ENCODE results near the gene SYNE2. TPM values are rescaled to one million over a fixed set of nuclear protein-coding genes. Genes with fewer than 3 reads are reported as not detected.

SYNE2 gene
- total and polyA plus RNA-seq, 2 donors (not counting 1 experiment from before 2014, with no cell fraction given) = 3.1 to 15.4 TPM

- Histone ChIP-seq H3K9ac (ENCODE audit: insufficient read depth, low read length) (no peak overlapping the region), H4K20me1 (ENCODE audit: control insufficient read depth, extremely low read depth, insufficient read depth, low read length) (no peaks in the 10 kb centered on the region), H3K9me3 (ENCODE audit: control insufficient read depth, insufficient read depth, low read depth, low read length) (no peaks in the 10 kb centered on the region), H3K4me3 (replicated peaks in 1 of 4; ENCODE audit: control extremely low read depth in 1 of 4, insufficient read depth in 1 of 4, low read depth in 3 of 4, low read length in 4 of 4) (no peak overlapping the region), H3K79me2 (ENCODE audit: control insufficient read depth, insufficient read depth, low read length) (no peaks in the 10 kb centered on the region), H3K27me3 (ENCODE audit: control insufficient read depth, insufficient read depth, low read length) (no peaks in the 10 kb centered on the region), H3K27ac (ENCODE audit: insufficient read depth, low read length) (no peak overlapping the region), H3K4me1 (ENCODE audit: control insufficient read depth, extremely low read depth, insufficient read depth, low read length) (no peaks in the 10 kb centered on the region), H3K36me3 (ENCODE audit: control insufficient read depth, insufficient read depth, low read length) (no peaks in the 10 kb centered on the region), H3K4me2 (ENCODE audit: extremely low read depth, insufficient read depth, low read length) (no peak overlapping the region), H2AFZ (ENCODE audit: low read length) (no peak overlapping the region)
- DNase-seq (ENCODE audit: low read depth in 2 of 2) = no peak
- no peak for TF ChIP-seq EZH2 (IDR thresholded peaks at IDR 0.05; ENCODE audit: low read length, missing control alignments)
- no peak for TF ChIP-seq CTCF (conservative IDR thresholded peaks at IDR 0.05 in 1 of 2, IDR thresholded peaks at IDR 0.05 in 1 of 2; ENCODE audit: low read depth in 1 of 2, low read length in 2 of 2)
Measured at GRCh38 chr14:64064447-64064846, 211.6 kb downstream of the SYNE2 start.

GRCh38 chr14:64069634-64070359 lies 217.0 kb downstream of the SYNE2 start:
- H3K9ac ChIP-seq (ENCODE audit: insufficient read depth, low read length) = no peak overlapping the region
- DNase-seq (ENCODE audit: low read depth in 2 of 2) = no peak
- H3K36me3 ChIP-seq (ENCODE audit: control insufficient read depth, insufficient read depth, low read length) = no peaks in the 10 kb centered on the region
- H3K27ac ChIP-seq (ENCODE audit: insufficient read depth, low read length) = no peak overlapping the region
- H3K4me3 ChIP-seq (replicated peaks in 1 of 4; ENCODE audit: control extremely low read depth in 1 of 4, insufficient read depth in 1 of 4, low read depth in 3 of 4, low read length in 4 of 4) = no peak overlapping the region
- H3K4me2 ChIP-seq (ENCODE audit: extremely low read depth, insufficient read depth, low read length) = no peak overlapping the region
- no peak for TF ChIP-seq CTCF (conservative IDR thresholded peaks at IDR 0.05 in 1 of 2, IDR thresholded peaks at IDR 0.05 in 1 of 2; ENCODE audit: low read depth in 1 of 2, low read length in 2 of 2)
- no peak for TF ChIP-seq EZH2 (IDR thresholded peaks at IDR 0.05; ENCODE audit: low read length, missing control alignments)
- H4K20me1 ChIP-seq (ENCODE audit: control insufficient read depth, extremely low read depth, insufficient read depth, low read length) = no peaks in the 10 kb centered on the region
- H3K9me3 ChIP-seq (ENCODE audit: control insufficient read depth, insufficient read depth, low read depth, low read length) = no peaks in the 10 kb centered on the region
- no peaks in the 10 kb centered on the region for H3K79me2 ChIP-seq (ENCODE audit: control insufficient read depth, insufficient read depth, low read length)
- H3K4me1 ChIP-seq (ENCODE audit: control insufficient read depth, extremely low read depth, insufficient read depth, low read length) = no peaks in the 10 kb centered on the region
- no peak overlapping the region for H2AFZ ChIP-seq (ENCODE audit: low read length)
- no peaks in the 10 kb centered on the region for H3K27me3 ChIP-seq (ENCODE audit: control insufficient read depth, insufficient read depth, low read length)

GRCh38 chr14:64074961-64075612 lies 222.3 kb downstream of the SYNE2 start:
- Histone ChIP-seq H3K9ac (ENCODE audit: insufficient read depth, low read length) (no peak overlapping the region), H3K4me2 (ENCODE audit: extremely low read depth, insufficient read depth, low read length) (no peak overlapping the region), H3K27me3 (ENCODE audit: control insufficient read depth, insufficient read depth, low read length) (no peaks in the 10 kb centered on the region), H4K20me1 (ENCODE audit: control insufficient read depth, extremely low read depth, insufficient read depth, low read length) (no peaks in the 10 kb centered on the region), H3K9me3 (ENCODE audit: control insufficient read depth, insufficient read depth, low read depth, low read length) (no peaks in the 10 kb centered on the region), H3K4me3 (replicated peaks in 1 of 4; ENCODE audit: control extremely low read depth in 1 of 4, insufficient read depth in 1 of 4, low read depth in 3 of 4, low read length in 4 of 4) (no peak overlapping the region), H2AFZ (ENCODE audit: low read length) (no peak overlapping the region), H3K4me1 (ENCODE audit: control insufficient read depth, extremely low read depth, insufficient read depth, low read length) (no peaks in the 10 kb centered on the region), H3K36me3 (ENCODE audit: control insufficient read depth, insufficient read depth, low read length) (no peaks in the 10 kb centered on the region), H3K79me2 (ENCODE audit: control insufficient read depth, insufficient read depth, low read length) (no peaks in the 10 kb centered on the region), H3K27ac (ENCODE audit: insufficient read depth, low read length) (no peak overlapping the region)
- no peak for TF ChIP-seq CTCF (conservative IDR thresholded peaks at IDR 0.05 in 1 of 2, IDR thresholded peaks at IDR 0.05 in 1 of 2; ENCODE audit: low read depth in 1 of 2, low read length in 2 of 2)
- TF ChIP-seq EZH2 (IDR thresholded peaks at IDR 0.05; ENCODE audit: low read length, missing control alignments) = no peak
- DNase-seq (ENCODE audit: low read depth in 2 of 2) = peak; percentile 25 to 64

Measured in fibroblast of lung (primary cell).